B cell (primary cell): Measurements from ENCODE around the gene PRKN.

Source experiments
- CTCF ChIP-seq: fragments of 200-600 bp; IDR thresholded peaks from one replicate; pipeline ENCODE4 v1.8.0; 2022; ENCODE audit warnings: antibody characterized with exemption, mild to moderate bottlenecking
- EZH2 ChIP-seq: IDR thresholded peaks from 2 replicates; pipeline ENCODE4 v1.6.1; 2012; ENCODE audit warnings: borderline replicate concordance, low read depth, mild to moderate bottlenecking, moderate library complexity, low read length; ENCODE audit not compliant: insufficient read depth, poor library complexity, severe bottlenecking

GRCh38 chr6:161761966-161762365 lies 965.6 kb downstream of the PRKN start:
- TF ChIP-seq CTCF (no peak), EZH2 (no peak)
